Heart left ventricle (tissue), 13 donors: ENCODE data around the gene DRC7.

Source experiments
- POLR2A ChIP-seq, 2 donors: fragments of 450-650 bp; IDR thresholded peaks; one replicate each; pipeline ENCODE4 v1.6.1; 2017; ENCODE audit warnings: antibody characterized with exemption in 2 of 2, mild to moderate bottlenecking in 2 of 2, moderate library complexity in 2 of 2
- TF ChIP-seq, protein P1 (sequence below), 12 donors: fragments of 200-600 bp; sonication (generic) in 4 of 12; IDR thresholded peaks; one replicate each; pipeline versions ENCODE4 v1.5.0 to v1.8.0; 2018 to 2022; ENCODE audit warnings: antibody characterized with exemption in 12 of 12, mild to moderate bottlenecking in 5 of 12
- donor health status: ischemic (EF 13 %, LVEDD 7.1; RV severe dilation, severe dysfunction).
- donor health status: DM: no; HTN: yes; CAD: no.
- donor health status: DM: no; HTN: no; CAD: no.
- donor health status: ischemic (EF 25% LVEDD 6.9; RV normal size, moderate dysfunction).
- donor health status: ischemic (EF 25% LVEDD 5.7; RV mildly dilated, moderate dysfunction).
- donor health status: ischemic (EF 35%, LVEDD 5.7; RV mildly dilated, moderate dysfunction).
- donor health status: nonischemic (EF 11% LVEDD 7.7; RV severe dilation, severe dysfunction).
- donor health status: DM: yes; HTN: yes; CAD: no.
- donor health status: PGD.
- donor health status: ischemic (EF 29% LVEDD 5.4; RV normal size, mild dysfunction).
- donor health status: nonischemic (EF 23%, LVEDD 6.1; RV moderate dilation, normal function).

DNA sequence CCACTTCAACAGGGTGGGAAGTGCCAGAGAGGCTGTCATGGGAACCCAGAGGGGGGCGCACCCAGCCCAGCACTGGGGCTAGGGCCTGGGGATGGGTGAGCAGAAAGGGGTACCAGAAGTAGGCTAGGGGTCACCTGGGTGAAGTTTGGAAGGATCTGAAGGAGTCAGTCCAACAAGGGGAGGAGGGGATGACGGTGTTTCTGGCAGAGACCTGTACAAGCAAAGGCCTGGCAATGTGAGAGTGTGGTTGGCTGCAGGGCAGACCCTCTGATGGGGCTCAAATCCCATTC is 27.5 kb downstream of the DRC7 start:
- TF ChIP-seq, protein P1, sequence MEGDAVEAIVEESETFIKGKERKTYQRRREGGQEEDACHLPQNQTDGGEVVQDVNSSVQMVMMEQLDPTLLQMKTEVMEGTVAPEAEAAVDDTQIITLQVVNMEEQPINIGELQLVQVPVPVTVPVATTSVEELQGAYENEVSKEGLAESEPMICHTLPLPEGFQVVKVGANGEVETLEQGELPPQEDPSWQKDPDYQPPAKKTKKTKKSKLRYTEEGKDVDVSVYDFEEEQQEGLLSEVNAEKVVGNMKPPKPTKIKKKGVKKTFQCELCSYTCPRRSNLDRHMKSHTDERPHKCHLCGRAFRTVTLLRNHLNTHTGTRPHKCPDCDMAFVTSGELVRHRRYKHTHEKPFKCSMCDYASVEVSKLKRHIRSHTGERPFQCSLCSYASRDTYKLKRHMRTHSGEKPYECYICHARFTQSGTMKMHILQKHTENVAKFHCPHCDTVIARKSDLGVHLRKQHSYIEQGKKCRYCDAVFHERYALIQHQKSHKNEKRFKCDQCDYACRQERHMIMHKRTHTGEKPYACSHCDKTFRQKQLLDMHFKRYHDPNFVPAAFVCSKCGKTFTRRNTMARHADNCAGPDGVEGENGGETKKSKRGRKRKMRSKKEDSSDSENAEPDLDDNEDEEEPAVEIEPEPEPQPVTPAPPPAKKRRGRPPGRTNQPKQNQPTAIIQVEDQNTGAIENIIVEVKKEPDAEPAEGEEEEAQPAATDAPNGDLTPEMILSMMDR (IDR thresholded peaks at IDR 0.05), result no peak
- no peak for TF ChIP-seq POLR2A (IDR thresholded peaks at IDR 0.05)
